ENCODE measurements around the gene PSMC5.
"Not testable (repeated sequence)": the region's sequence is repeated elsewhere in the genome, so short reads cannot be mapped to it uniquely, and the experiment has no call there.

The PSMC5 gene

GRCh38 chr17:63847525-63848249, 20.5 kb downstream of the PSMC5 start:
- no peaks in the 10 kb centered on the region for H3K9me3 ChIP-seq (ENCODE audit: control insufficient read depth, low read length)
- H3K27me3 ChIP-seq (ENCODE audit: control insufficient read depth, insufficient read depth, low read length, poor library complexity, severe bottlenecking): peaks cover 45% of the 10 kb centered on the region
- H3K4me1 ChIP-seq (ENCODE audit: control insufficient read depth, insufficient read depth, low read length): no peaks in the 10 kb centered on the region
- H3K4me3 ChIP-seq (ENCODE audit: insufficient read depth, low read depth, low read length): no peak overlapping the region
- H3K36me3 ChIP-seq (ENCODE audit: control insufficient read depth, insufficient read depth, low read length): no peaks in the 10 kb centered on the region
- H3K27ac ChIP-seq (ENCODE audit: insufficient read depth, low read depth, low read length, poor library complexity, severe bottlenecking): no peak overlapping the region
- 95 to 96% methylated on average over 3 of the region's 3 CpGs for WGBS, 2 experiments

- 56 to 59% methylated on average over 82 of the region's 82 CpGs for WGBS, 2 experiments
Observed at GRCh38 chr17:63848834-63849689, 21.8 kb downstream of the PSMC5 start.

GRCh38 chr17:63850401-63850800, 23.2 kb downstream of the PSMC5 start:
- H3K4me1 ChIP-seq (ENCODE audit: control insufficient read depth, insufficient read depth, low read length): no peaks in the 10 kb centered on the region
- H3K9me3 ChIP-seq (ENCODE audit: control insufficient read depth, low read length): no peaks in the 10 kb centered on the region
- H3K27ac ChIP-seq (ENCODE audit: insufficient read depth, low read depth, low read length, poor library complexity, severe bottlenecking): no peak overlapping the region
- no peak overlapping the region for H3K4me3 ChIP-seq (ENCODE audit: insufficient read depth, low read depth, low read length)
- H3K27me3 ChIP-seq (ENCODE audit: control insufficient read depth, insufficient read depth, low read length, poor library complexity, severe bottlenecking): peaks cover 39% of the 10 kb centered on the region
- WGBS, 2 experiments: 91 to 94% methylated on average over 9 of the region's 9 CpGs
- H3K36me3 ChIP-seq (ENCODE audit: control insufficient read depth, insufficient read depth, low read length): no peaks in the 10 kb centered on the region

More at GRCh38 chr17:63848834-63849689, 21.8 kb downstream of the PSMC5 start:
- no peaks in the 10 kb centered on the region for H3K9me3 ChIP-seq (ENCODE audit: control insufficient read depth, low read length)
- H3K27me3 ChIP-seq (ENCODE audit: control insufficient read depth, insufficient read depth, low read length, poor library complexity, severe bottlenecking): peaks cover 51% of the 10 kb centered on the region
- no peak overlapping the region for H3K4me3 ChIP-seq (ENCODE audit: insufficient read depth, low read depth, low read length)
- no peaks in the 10 kb centered on the region for H3K4me1 ChIP-seq (ENCODE audit: control insufficient read depth, insufficient read depth, low read length)
- no peaks in the 10 kb centered on the region for H3K36me3 ChIP-seq (ENCODE audit: control insufficient read depth, insufficient read depth, low read length)
- no peak overlapping the region for H3K27ac ChIP-seq (ENCODE audit: insufficient read depth, low read depth, low read length, poor library complexity, severe bottlenecking)

GRCh38 chr17:63853260-63853659, 26.0 kb downstream of the PSMC5 start:
- 76 to 89% methylated on average over 2 of the region's 2 CpGs for WGBS, 2 experiments
- no peaks in the 10 kb centered on the region for H3K36me3 ChIP-seq (ENCODE audit: control insufficient read depth, insufficient read depth, low read length)
- H3K9me3 ChIP-seq (ENCODE audit: control insufficient read depth, low read length): no peaks in the 10 kb centered on the region
- no peak overlapping the region for H3K27ac ChIP-seq (ENCODE audit: insufficient read depth, low read depth, low read length, poor library complexity, severe bottlenecking)
- H3K27me3 ChIP-seq (ENCODE audit: control insufficient read depth, insufficient read depth, low read length, poor library complexity, severe bottlenecking): peaks cover 18% of the 10 kb centered on the region
- H3K4me1 ChIP-seq (ENCODE audit: control insufficient read depth, insufficient read depth, low read length): no peaks in the 10 kb centered on the region
- no peak overlapping the region for H3K4me3 ChIP-seq (ENCODE audit: insufficient read depth, low read depth, low read length)

- WGBS, 2 experiments: 86 to 89% methylated on average over 5 of the region's 5 CpGs
- H3K27ac ChIP-seq (ENCODE audit: insufficient read depth, low read depth, low read length, poor library complexity, severe bottlenecking): no peak overlapping the region
- peaks cover 13% of the 10 kb centered on the region for H3K27me3 ChIP-seq (ENCODE audit: control insufficient read depth, insufficient read depth, low read length, poor library complexity, severe bottlenecking)
- no peaks in the 10 kb centered on the region for H3K9me3 ChIP-seq (ENCODE audit: control insufficient read depth, low read length)
- no peaks in the 10 kb centered on the region for H3K4me1 ChIP-seq (ENCODE audit: control insufficient read depth, insufficient read depth, low read length)
- no peaks in the 10 kb centered on the region for H3K36me3 ChIP-seq (ENCODE audit: control insufficient read depth, insufficient read depth, low read length)
- no peak overlapping the region for H3K4me3 ChIP-seq (ENCODE audit: insufficient read depth, low read depth, low read length)
Observed at GRCh38 chr17:63854709-63855108, 27.5 kb downstream of the PSMC5 start.

- Histone ChIP-seq H3K27me3 (ENCODE audit: control insufficient read depth, insufficient read depth, low read length, poor library complexity, severe bottlenecking) (peaks cover 15% of the 10 kb centered on the region), H3K4me1 (ENCODE audit: control insufficient read depth, insufficient read depth, low read length) (no peaks in the 10 kb centered on the region)
- 89 to 90% methylated on average over 8 of the region's 8 CpGs for WGBS, 2 experiments
Observed at GRCh38 chr17:63855185-63855584, 28.0 kb downstream of the PSMC5 start.

GRCh38 chr17:63856425-63856824, 29.2 kb downstream of the PSMC5 start:
- H3K27me3 ChIP-seq (ENCODE audit: control insufficient read depth, insufficient read depth, low read length, poor library complexity, severe bottlenecking): peaks cover 15% of the 10 kb centered on the region
- 90 to 95% methylated on average over 8 of the region's 8 CpGs for WGBS, 2 experiments
- not testable (repeated sequence) for H3K27ac ChIP-seq (ENCODE audit: insufficient read depth, low read depth, low read length, poor library complexity, severe bottlenecking); H3K4me3 ChIP-seq (ENCODE audit: insufficient read depth, low read depth, low read length); H3K36me3 ChIP-seq (ENCODE audit: control insufficient read depth, insufficient read depth, low read length); H3K4me1 ChIP-seq (ENCODE audit: control insufficient read depth, insufficient read depth, low read length); H3K9me3 ChIP-seq (ENCODE audit: control insufficient read depth, low read length)

More at GRCh38 chr17:63855185-63855584, 28.0 kb downstream of the PSMC5 start:
- no peaks in the 10 kb centered on the region for H3K9me3 ChIP-seq (ENCODE audit: control insufficient read depth, low read length)
- H3K4me3 ChIP-seq (ENCODE audit: insufficient read depth, low read depth, low read length): no peak overlapping the region
- no peak overlapping the region for H3K27ac ChIP-seq (ENCODE audit: insufficient read depth, low read depth, low read length, poor library complexity, severe bottlenecking)
- no peaks in the 10 kb centered on the region for H3K36me3 ChIP-seq (ENCODE audit: control insufficient read depth, insufficient read depth, low read length)

GRCh38 chr17:63859257-63859656, 32.0 kb downstream of the PSMC5 start:
- 82 to 84% methylated on average over 3 of the region's 3 CpGs for WGBS, 2 experiments
- Histone ChIP-seq H3K27ac (ENCODE audit: insufficient read depth, low read depth, low read length, poor library complexity, severe bottlenecking) (no peak overlapping the region), H3K4me3 (ENCODE audit: insufficient read depth, low read depth, low read length) (no peak overlapping the region), H3K27me3 (ENCODE audit: control insufficient read depth, insufficient read depth, low read length, poor library complexity, severe bottlenecking) (peaks cover 9% of the 10 kb centered on the region), H3K4me1 (ENCODE audit: control insufficient read depth, insufficient read depth, low read length) (no peaks in the 10 kb centered on the region), H3K9me3 (ENCODE audit: control insufficient read depth, low read length) (no peaks in the 10 kb centered on the region), H3K36me3 (ENCODE audit: control insufficient read depth, insufficient read depth, low read length) (no peaks in the 10 kb centered on the region)

- 68 to 69% methylated on average over 5 of the region's 7 CpGs for WGBS, 2 experiments
- not testable (repeated sequence) for H3K9me3 ChIP-seq (ENCODE audit: control insufficient read depth, low read length); H3K4me1 ChIP-seq (ENCODE audit: control insufficient read depth, insufficient read depth, low read length); H3K27me3 ChIP-seq (ENCODE audit: control insufficient read depth, insufficient read depth, low read length, poor library complexity, severe bottlenecking); H3K36me3 ChIP-seq (ENCODE audit: control insufficient read depth, insufficient read depth, low read length); H3K4me3 ChIP-seq (ENCODE audit: insufficient read depth, low read depth, low read length); H3K27ac ChIP-seq (ENCODE audit: insufficient read depth, low read depth, low read length, poor library complexity, severe bottlenecking)
Observed at GRCh38 chr17:63866625-63867024, 39.4 kb downstream of the PSMC5 start.

- 80 to 82% methylated on average over 8 of the region's 9 CpGs for WGBS, 2 experiments
- not testable (repeated sequence) for H3K4me1 ChIP-seq (ENCODE audit: control insufficient read depth, insufficient read depth, low read length); H3K36me3 ChIP-seq (ENCODE audit: control insufficient read depth, insufficient read depth, low read length); H3K9me3 ChIP-seq (ENCODE audit: control insufficient read depth, low read length); H3K27me3 ChIP-seq (ENCODE audit: control insufficient read depth, insufficient read depth, low read length, poor library complexity, severe bottlenecking); H3K27ac ChIP-seq (ENCODE audit: insufficient read depth, low read depth, low read length, poor library complexity, severe bottlenecking); H3K4me3 ChIP-seq (ENCODE audit: insufficient read depth, low read depth, low read length)
Observed at GRCh38 chr17:63869491-63870291, 42.5 kb downstream of the PSMC5 start.
